Fibroblast of skin of right biceps (primary cell): ENCODE measurements around the gene PLAAT3.
"Not testable (repeated sequence)": the region's sequence is repeated elsewhere in the genome, so short reads cannot be mapped to it uniquely, and the experiment has no call there.

ENCODE experiments used
- DNase-seq: peaks from one replicate; pipeline ENCODE4 v3.0.0-alpha.2; 2013

The PLAAT3 gene

GRCh38 chr11:63608353-63609345 lies 5.6 kb downstream of the PLAAT3 start:
- peak; percentile 81 for DNase-seq

GRCh38 chr11:63603180-63603518 lies 11.1 kb downstream of the PLAAT3 start:
- DNase-seq = no peak

GRCh38 chr11:63602290-63603179 lies 11.7 kb downstream of the PLAAT3 start:
- DNase-seq = peak; percentile 64

GRCh38 chr11:63599211-63600122 lies 14.8 kb downstream of the PLAAT3 start:
- DNase-seq = peak; percentile 89

GRCh38 chr11:63598556-63598955 lies 15.7 kb downstream of the PLAAT3 start:
- DNase-seq = no peak

- no peak for DNase-seq
These were observed 18.9 kb downstream of the PLAAT3 start for GRCh38 chr11:63595296-63595695.

GRCh38 chr11:63592975-63593395 lies 21.2 kb downstream of the PLAAT3 start:
- no peak for DNase-seq

GRCh38 chr11:63590024-63590788 lies 24.0 kb downstream of the PLAAT3 start:
- no peak for DNase-seq

- DNase-seq = no peak
These were observed 25.2 kb downstream of the PLAAT3 start for GRCh38 chr11:63589000-63589399.

GRCh38 chr11:63586451-63587166 lies 27.6 kb downstream of the PLAAT3 start:
- no peak for DNase-seq

- no peak for DNase-seq
These were observed 30.9 kb downstream of the PLAAT3 start for GRCh38 chr11:63583357-63583677.

- not testable (repeated sequence) for DNase-seq
These were observed 33.0 kb downstream of the PLAAT3 start for GRCh38 chr11:63581224-63581623.

- DNase-seq = not testable (repeated sequence)
These were observed 35.4 kb downstream of the PLAAT3 start for GRCh38 chr11:63578882-63579281.

GRCh38 chr11:63574856-63575602 lies 39.2 kb downstream of the PLAAT3 start:
- DNase-seq = no peak

GRCh38 chr11:63573881-63574855 lies 40.1 kb downstream of the PLAAT3 start:
- peak; percentile 56 for DNase-seq

GRCh38 chr11:63572026-63572688 lies 42.1 kb downstream of the PLAAT3 start:
- DNase-seq = no peak

GRCh38 chr11:63569570-63569969 lies 44.7 kb downstream of the PLAAT3 start:
- no peak for DNase-seq

GRCh38 chr11:63567044-63567840 lies 47.0 kb downstream of the PLAAT3 start:
- peak; percentile 91 for DNase-seq
